ENCODE results near the gene FBXL5.
"Not testable (repeated sequence)": the region's sequence is repeated elsewhere in the genome, so short reads cannot be mapped to it uniquely, and the experiment has no call there.

GRCh38 chr4:15614891-15615290 is 40.3 kb downstream of the FBXL5 start:
- TF ChIP-seq CTCF (IDR thresholded peaks at IDR 0.05); ESRRA (CRISPR knock-in tag; IDR thresholded peaks at IDR 0.05; ENCODE audit: borderline replicate concordance); MAX (CRISPR knock-in tag; IDR thresholded peaks at IDR 0.05); AFF4 (CRISPR knock-in tag; IDR thresholded peaks at IDR 0.05; ENCODE audit: borderline replicate concordance); ZBTB43 (CRISPR knock-in tag; IDR thresholded peaks at IDR 0.05); PRRX2 (CRISPR knock-in tag; IDR thresholded peaks at IDR 0.05); FOXP4 (CRISPR knock-in tag; IDR thresholded peaks at IDR 0.05); HMGXB4 (CRISPR knock-in tag; IDR thresholded peaks at IDR 0.05); ZNF263 (CRISPR knock-in tag; IDR thresholded peaks at IDR 0.05; ENCODE audit: low read depth); NFATC4 (CRISPR knock-in tag; IDR thresholded peaks at IDR 0.05): not testable (repeated sequence)
